Ishikawa (cell line): ENCODE measurements around the gene DCST2.

Source experiments
- EP300 ChIP-seq: IDR thresholded peaks from 2 replicates; pipeline ENCODE4 v1.6.1; 2012; ENCODE audit warnings: borderline replicate concordance
- RAD21 ChIP-seq: IDR thresholded peaks from 2 replicates; pipeline ENCODE4 v1.6.1; 2012; ENCODE audit warnings: low read depth
- TAF1 ChIP-seq: IDR thresholded peaks from 2 replicates; pipeline ENCODE4 v1.6.1; 2012; ENCODE audit warnings: low read depth, mild to moderate bottlenecking

DNA sequence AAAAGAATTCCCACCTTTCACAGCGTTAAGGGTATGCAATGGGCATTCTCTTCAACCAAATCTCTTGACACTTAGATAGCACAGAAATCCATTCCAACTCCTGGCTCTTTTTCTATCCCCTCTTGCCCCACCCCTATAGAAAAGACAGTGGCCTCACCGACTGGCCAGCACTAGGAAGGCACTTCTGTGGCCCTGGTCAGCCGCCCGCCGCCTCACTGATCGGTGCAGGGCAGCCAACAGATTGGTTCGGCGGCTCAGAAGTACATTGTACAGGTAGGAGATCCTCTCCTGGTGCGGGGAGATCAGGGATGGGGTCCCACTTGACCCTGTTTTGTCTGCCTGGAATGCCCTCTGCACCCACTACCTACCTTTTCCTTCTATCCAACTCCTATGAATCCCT lies 9.3 kb downstream of the DCST2 start:
- TF ChIP-seq EP300 (no peak), TAF1 (no peak), RAD21 (no peak)
